Kidney (tissue), 14 donors: Measurements from ENCODE around the gene FSTL5. TPM values are rescaled to one million over a fixed set of nuclear protein-coding genes. Genes with fewer than 3 reads are reported as not detected.

Experiments used
- DNase-seq, 5 donors: peaks; one replicate each; pipeline ENCODE4 v3.0.0-alpha.2; 2013 to 2020
- FAIRE-seq: peaks from 2 replicates; lab custom pipeline; 2012; peaks lifted over from hg19 to GRCh38; lab: Jason Lieb, UNC
- H3K27ac ChIP-seq, 2 donors: one replicate each; pipeline ENCODE4 v1.7.0; 2013; ENCODE audit warnings: low read depth in 2 of 2, low read length in 2 of 2, inconsistent platforms in 1 of 2
- H3K27me3 ChIP-seq: one replicate; pipeline ENCODE4 v1.7.1; 2013; ENCODE audit warnings: low read length, inconsistent platforms; ENCODE audit not compliant: control insufficient read depth, insufficient read depth
- H3K36me3 ChIP-seq, 3 donors: one replicate each; pipeline versions ENCODE4 v1.7.0 to v1.7.1; 2013; ENCODE audit warnings: low read length in 3 of 3, control low read depth in 1 of 3, inconsistent platforms in 1 of 3; ENCODE audit not compliant: insufficient read depth in 3 of 3, control insufficient read depth in 2 of 3
- H3K4me1 ChIP-seq, 3 donors: one replicate each; pipeline versions ENCODE4 v1.7.0 to v1.7.1; 2013; ENCODE audit warnings: low read length in 3 of 3, inconsistent platforms in 1 of 3, low read depth in 1 of 3; ENCODE audit not compliant: control insufficient read depth in 2 of 3, insufficient read depth in 2 of 3
- H3K4me3 ChIP-seq, 3 donors: one replicate each; pipeline versions ENCODE4 v1.7.0 to v1.8.1; 2013; ENCODE audit warnings: low read length in 3 of 3, control low read depth in 1 of 3, inconsistent platforms in 1 of 3
- H3K9ac ChIP-seq, 3 donors: one replicate each; pipeline versions ENCODE4 v1.7.0 to v1.7.1; 2013; ENCODE audit warnings: low read length in 3 of 3, control low read depth in 1 of 3, inconsistent platforms in 1 of 3
- H3K9me3 ChIP-seq, 3 donors: one replicate each; pipeline versions ENCODE4 v1.7.0 to v1.7.1; 2013; ENCODE audit warnings: low read length in 3 of 3, control low read depth in 1 of 3, inconsistent platforms in 1 of 3; ENCODE audit not compliant: control insufficient read depth in 2 of 3, insufficient read depth in 1 of 3
- CTCF ChIP-seq: IDR thresholded peaks from 3 replicates; pipeline ENCODE4 v1.5.1; 2012; ENCODE audit warnings: mild to moderate bottlenecking, moderate library complexity, borderline replicate concordance; ENCODE audit not compliant: insufficient read depth; ENCODE audit errors: extremely low read depth
- intact Hi-C: fragments of 100-400 bp; cut with DNase I; formaldehyde crosslinking; loops from one replicate; pipeline ENCODE4 v1.11.1; 2022
- polyA plus RNA-seq: library from polyadenylated mRNA; stranded (reverse); fragments of 350-450 nt; fragmentation: Illumina TruSeq; extraction: RNeasy Lipid Tissue Mini Kit (QIAGEN cat#74804); gene quantifications from one replicate; pipeline ENCODE4 v1.2.3, GENCODE V29; 2014; ENCODE audit warnings: low read depth, low replicate concordance; ENCODE audit not compliant: insufficient read depth
- total RNA-seq: library from RNA; stranded (reverse); fragmentation: NEBNext Ultra II Directional; extraction: Animal tissue kit (Norgen Biotek cat#: 25700); gene quantifications from one replicate; pipeline ENCODE4 v1.2.1, GENCODE V29; 2021
- donor health status: control.
- donor health status: control.
- donor health status: control.
- donor health status: control.
- donor health status: control.
- donor health status: DM: yes; HTN: yes; CAD: no.
- donor health status: Normal renal cell carcinoma (clear cell type).

Gene FSTL5
- total and polyA plus RNA-seq, 2 donors from 2014 or later: 0.09 TPM; not detected in 1

- Histone ChIP-seq H3K4me3 (no peak overlapping the region), H3K4me1 (no peaks in the 10 kb centered on the region), H3K9me3 (no peaks in the 10 kb centered on the region), H3K36me3 (no peaks in the 10 kb centered on the region), H3K27me3 (no peaks in the 10 kb centered on the region), H3K27ac (no peak overlapping the region), H3K9ac (no peak overlapping the region)
- intact Hi-C loops: no loop called here
- DNase-seq (no peak), FAIRE-seq (no peak)
- TF ChIP-seq CTCF: no peak
These were observed 8.8 kb downstream of the FSTL5 start for GRCh38 chr4:162154862-162155540.

- intact Hi-C loops: no loop called here
- Histone ChIP-seq H3K36me3 (no peaks in the 10 kb centered on the region), H3K9ac (no peak overlapping the region), H3K27ac (no peak overlapping the region), H3K27me3 (no peaks in the 10 kb centered on the region), H3K9me3 (no peaks in the 10 kb centered on the region), H3K4me3 (no peak overlapping the region), H3K4me1 (no peaks in the 10 kb centered on the region)
- no peak for TF ChIP-seq CTCF
- FAIRE-seq (no peak), DNase-seq (no peak)
These were observed 11.9 kb downstream of the FSTL5 start for GRCh38 chr4:162151850-162152249.

GRCh38 chr4:162151386-162151785 is 12.4 kb downstream of the FSTL5 start:
- Histone ChIP-seq H3K36me3 (no peaks in the 10 kb centered on the region), H3K9me3 (no peaks in the 10 kb centered on the region), H3K9ac (no peak overlapping the region), H3K4me3 (no peak overlapping the region), H3K27ac (no peak overlapping the region), H3K27me3 (no peaks in the 10 kb centered on the region), H3K4me1 (no peaks in the 10 kb centered on the region)
- no peak for DNase-seq
- no peak for FAIRE-seq
- intact Hi-C loops: no loop called here
- no peak for TF ChIP-seq CTCF

GRCh38 chr4:162149644-162150043 is 14.2 kb downstream of the FSTL5 start:
- Histone ChIP-seq H3K4me3 (no peak overlapping the region), H3K36me3 (no peaks in the 10 kb centered on the region), H3K9ac (no peak overlapping the region), H3K9me3 (no peaks in the 10 kb centered on the region), H3K27ac (no peak overlapping the region), H3K27me3 (no peaks in the 10 kb centered on the region), H3K4me1 (no peaks in the 10 kb centered on the region)
- DNase-seq: no peak
- intact Hi-C loops: no loop called here
- no peak for FAIRE-seq
- no peak for TF ChIP-seq CTCF
